Activated CD4-positive, alpha-beta T cell treated with anti-CD3 and anti-CD28 coated beads for 4 hours (primary cell): ENCODE measurements around the gene USP27X.

Source experiments
- DNase-seq, 2 donors: peaks; one replicate each; pipeline ENCODE4 v3.0.0-alpha.2; 2020

The USP27X gene

DNA sequence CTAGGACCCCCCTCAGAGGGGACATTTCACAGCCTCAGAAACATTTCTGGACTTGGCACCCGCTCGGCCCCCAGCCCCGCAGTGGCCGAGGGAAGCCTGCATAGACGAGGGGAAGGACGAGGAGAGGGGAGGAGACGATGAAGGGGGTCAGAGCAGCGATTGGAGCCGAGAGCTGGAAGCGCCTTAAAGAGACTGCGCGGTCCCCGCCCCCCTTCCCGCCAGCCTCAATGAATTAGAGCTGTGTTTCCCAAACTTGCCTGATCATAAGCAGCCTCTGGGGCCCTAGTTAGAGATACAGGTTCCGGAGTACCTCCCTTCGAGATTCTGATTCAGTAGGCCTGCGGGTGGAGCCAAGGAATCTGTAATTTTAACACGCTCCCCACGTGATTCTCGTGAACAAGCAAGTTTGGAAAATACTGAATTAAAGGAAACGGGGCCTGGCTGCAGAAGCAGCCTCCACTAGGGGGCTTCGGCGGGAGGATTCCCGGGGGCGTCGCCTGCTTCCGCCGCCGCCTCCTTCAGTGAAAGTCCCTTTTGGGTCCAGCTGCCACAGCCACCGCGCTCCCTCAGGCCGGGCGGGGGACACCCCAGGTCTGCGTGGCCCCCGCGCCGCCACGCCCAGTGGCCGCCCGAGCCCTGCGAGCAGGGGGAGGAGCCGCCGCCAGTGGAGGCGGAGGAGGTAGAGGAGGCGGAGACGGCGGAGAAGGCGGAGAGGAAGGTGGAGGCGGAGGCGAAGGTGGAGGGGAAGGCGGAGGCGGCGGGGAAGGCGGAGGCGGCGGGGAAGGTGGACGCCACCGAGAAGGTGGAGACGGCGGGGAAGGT, at the start of gene USP27X:
TSS of gene USP27X (plus strand) at position 651 of the 822 bp plus-strand sequence. CDS start 824 bp downstream, outside the sequence.
- peak; percentile 77 to 78 for DNase-seq

- DNase-seq = no peak
Measured at GRCh38 chrX:49838374-49838773, 40.9 kb upstream of the USP27X start.

- peak; percentile 35 to 39 for DNase-seq
Measured at GRCh38 chrX:49840679-49841078, 38.6 kb upstream of the USP27X start.

DNA sequence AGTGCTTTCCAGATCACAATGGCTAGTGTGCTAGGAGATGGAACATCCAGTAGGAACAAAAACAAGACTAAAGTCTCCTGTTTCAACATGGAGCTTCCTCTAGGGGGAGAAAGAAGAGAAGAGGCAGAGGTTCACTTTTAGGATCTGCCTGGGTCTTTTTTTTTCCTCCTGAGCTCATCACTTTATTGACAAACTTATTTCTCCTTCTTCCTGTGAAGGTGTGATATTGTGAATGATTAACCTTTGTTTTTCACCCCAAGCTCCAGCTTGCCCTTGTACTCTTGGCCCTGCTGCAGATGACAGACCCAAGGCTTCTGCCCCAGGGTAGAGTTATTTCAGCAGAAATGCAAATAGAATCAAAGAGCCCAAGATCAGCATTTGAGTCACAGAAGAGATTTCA, 36.7 kb upstream of the USP27X start:
- no peak for DNase-seq

DNA sequence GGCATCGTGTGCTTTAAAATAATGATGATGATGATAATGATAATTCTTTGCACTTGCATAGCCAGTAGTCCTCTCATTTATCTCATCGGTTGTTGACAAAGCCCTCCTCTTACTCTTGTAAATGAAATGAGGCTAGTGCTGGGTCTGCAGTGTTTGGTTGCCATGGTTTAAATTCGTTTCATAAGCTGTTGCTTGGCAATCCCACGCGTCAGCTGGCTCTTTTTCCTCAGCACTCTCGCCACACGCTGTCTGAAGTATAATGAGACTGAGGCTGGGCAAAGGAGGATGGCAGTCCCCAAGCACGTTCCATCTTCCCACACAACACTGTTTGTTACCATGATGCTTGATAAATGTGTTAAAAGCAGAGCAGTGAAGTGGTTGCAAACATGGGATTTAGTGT, 34.7 kb upstream of the USP27X start:
- no peak for DNase-seq

DNA sequence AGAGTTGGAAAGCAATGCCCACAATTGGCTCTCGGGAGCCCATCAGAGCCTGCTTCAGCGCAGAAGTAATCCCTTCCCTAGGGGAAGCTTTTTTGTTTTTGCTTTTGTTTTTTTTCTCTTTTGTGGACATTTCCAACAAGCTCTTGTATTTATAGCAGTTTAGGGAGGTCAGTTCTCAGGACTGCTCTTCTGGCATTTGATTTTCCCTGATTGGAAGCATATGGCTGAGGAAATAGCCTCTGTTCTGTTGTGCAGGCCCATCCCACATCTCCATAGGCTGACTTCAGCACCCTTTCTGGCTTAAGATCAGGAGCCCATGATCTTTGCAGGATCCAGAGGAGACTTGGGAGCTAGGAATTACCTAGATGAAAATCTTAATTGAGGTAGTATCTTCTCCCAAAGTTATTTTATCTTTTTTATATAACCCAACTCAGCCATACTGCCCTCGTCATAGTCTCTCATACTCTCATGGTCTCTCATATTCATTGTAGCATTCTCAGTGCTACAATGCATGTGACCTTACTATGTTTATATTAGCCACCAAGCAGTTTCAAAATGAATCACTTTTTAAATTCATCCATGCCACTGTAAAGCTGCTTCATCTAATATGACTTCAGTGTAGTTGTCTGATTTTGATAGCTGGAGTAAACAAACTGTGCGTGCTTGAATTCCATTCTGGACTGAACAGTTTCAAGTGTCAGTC, 33.4 kb upstream of the USP27X start:
- no peak for DNase-seq

DNA sequence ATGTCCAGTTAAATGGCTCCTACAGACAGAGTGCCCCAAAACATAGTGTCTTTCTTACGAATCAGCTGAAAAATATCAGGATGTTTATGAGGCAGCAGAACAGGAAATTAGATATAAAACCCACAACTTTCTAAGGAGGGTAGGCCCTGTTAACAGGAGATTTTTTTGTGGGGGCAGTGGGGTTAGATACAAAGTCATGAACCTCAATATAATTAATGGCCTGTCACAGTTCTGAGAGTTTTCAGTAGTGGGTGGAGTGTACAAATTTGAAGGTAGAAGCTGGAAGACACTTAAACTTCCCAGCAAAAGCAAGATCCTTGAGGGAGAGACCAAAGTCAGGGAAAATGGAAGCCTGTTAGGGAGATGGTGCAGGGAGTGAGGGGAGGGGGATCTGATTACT, 32.8 kb upstream of the USP27X start:
- no peak for DNase-seq

DNA sequence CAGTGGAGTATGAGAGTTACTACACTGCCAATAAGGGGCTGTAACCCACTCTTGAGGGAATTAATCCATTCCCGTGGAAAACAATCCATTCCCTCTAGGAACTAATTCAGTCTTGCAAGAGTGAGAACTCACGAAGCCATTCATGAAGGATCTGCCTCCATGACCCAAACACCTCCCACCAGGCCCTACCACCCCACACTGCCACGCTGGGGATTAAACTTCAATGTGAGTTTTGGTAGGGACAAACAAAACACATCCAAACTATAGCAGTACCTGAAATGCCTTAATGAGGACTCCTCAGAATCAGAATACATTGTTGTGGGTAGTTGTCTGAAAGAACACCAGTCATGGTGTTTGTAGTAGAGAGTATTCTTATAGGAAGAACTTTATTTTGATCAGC, 31.0 kb upstream of the USP27X start:
- DNase-seq = no peak

DNA sequence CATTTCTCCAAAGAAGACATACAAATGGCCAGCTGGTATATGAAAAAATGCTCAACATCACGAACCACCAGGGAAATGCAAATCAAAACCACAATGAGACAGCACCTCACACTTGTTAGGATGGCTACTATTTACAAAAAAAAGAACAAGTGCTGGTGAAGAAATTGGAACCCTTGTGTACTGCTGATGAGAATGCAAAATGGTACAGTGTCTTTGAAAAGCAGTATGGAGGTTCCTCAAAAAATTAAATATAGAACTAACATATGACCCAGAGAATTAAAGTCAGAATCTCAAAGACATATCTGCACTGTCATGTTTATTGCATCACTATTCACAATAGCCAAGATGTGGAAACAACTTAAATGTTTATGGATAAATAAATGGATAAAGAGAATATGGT, 29.3 kb upstream of the USP27X start:
- no peak for DNase-seq

DNA sequence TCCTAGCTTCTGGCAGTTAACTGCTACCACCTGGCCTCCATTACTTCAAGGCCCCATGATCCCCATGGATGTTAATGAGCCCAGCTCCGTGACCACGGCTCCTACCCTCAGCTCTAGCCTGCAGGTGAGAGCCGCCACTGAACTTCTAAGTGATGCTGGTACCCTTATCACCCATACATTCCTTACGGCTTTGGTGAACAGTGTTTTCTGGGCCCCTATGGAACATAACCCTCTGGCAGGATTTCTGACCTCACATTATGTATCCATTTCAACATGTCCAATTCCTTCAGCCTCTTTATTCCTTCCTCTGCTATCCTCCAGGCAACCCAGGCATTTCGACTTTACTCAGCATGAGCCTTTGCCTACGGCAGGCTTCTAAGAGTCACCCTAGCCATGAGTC, 25.6 kb upstream of the USP27X start:
- no peak for DNase-seq

GRCh38 chrX:49856819-49857218, 22.5 kb upstream of the USP27X start:
- no peak for DNase-seq

- no peak for DNase-seq
Measured at GRCh38 chrX:49858341-49858740, 20.9 kb upstream of the USP27X start.

GRCh38 chrX:49859491-49859890, 19.8 kb upstream of the USP27X start:
- no peak for DNase-seq

DNA sequence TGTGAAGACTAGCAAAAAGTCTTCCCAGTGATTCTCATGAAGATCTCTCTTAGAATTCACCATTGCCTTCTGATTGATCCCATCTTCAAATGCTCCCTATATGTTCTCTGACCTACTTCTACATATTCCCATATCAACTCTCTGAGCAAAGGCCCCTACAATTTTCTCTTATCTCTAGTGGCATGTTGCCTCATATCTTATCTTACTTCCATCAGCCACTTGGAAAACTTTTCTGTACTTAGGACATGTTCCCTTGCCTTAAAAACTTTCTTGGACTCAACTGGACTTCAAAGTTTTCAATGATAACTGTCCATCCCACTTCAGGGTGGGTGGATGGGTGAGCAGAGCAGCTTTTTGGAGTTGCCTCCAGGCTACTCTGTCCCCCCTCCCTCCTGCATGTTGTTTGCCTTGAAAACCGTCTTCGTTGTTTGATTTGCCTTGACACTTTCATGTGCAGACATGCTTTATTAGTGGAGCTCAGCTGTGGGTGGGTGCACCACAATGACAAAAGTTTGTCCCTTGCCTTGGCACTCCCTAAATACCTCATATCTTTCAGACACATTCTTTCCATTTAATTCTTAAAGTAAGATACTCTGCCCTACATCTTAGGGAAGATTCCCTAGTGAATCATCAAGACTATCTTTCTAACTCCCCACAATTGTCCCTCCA, 18.3 kb upstream of the USP27X start:
- no peak for DNase-seq

DNA sequence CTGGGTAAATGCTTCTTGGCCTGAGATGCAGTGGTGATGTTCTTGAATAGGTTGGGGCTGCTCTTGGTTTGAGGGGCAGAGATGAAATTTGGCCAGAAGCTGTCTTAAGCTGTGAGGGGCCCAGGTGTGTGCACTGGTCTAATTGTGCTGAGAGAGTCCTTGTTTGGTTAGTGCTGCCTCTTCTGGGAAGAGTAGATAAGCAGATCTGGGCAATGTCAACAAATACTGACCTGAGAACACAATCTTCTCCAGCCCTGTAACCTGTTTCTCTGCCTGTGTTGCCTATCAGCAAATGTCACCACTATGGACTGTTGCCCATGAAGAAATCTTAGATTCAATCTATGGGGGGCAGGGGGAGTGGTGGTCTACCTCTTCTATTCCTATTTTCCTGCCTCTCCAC, 17.2 kb upstream of the USP27X start:
- DNase-seq = no peak

DNA sequence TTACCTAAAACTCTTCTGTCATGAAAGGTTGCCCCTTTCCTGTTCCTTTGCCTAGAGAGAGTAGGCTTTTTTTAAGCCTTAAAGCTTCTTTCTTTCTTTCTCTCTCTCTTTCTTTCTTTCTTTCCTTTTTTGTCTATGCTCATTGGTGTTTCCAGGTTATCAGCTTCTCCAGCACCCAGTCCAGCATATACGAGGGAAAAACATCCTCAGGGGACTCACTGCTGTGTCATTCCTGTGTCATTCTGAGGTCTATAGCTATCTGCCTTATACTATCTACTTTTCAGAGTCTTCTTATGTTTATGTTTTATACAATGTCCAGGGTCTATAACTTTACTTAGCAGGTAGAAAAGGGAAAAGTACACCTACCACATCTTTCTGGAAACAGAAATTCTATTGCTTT, 10.5 kb upstream of the USP27X start:
- DNase-seq = no peak

- DNase-seq = peak; percentile 23 to 40
Measured at GRCh38 chrX:49876750-49877149, 2.5 kb upstream of the USP27X start.

GRCh38 chrX:49877397-49878101, 1.7 kb upstream of the USP27X start:
- no peak for DNase-seq

DNA sequence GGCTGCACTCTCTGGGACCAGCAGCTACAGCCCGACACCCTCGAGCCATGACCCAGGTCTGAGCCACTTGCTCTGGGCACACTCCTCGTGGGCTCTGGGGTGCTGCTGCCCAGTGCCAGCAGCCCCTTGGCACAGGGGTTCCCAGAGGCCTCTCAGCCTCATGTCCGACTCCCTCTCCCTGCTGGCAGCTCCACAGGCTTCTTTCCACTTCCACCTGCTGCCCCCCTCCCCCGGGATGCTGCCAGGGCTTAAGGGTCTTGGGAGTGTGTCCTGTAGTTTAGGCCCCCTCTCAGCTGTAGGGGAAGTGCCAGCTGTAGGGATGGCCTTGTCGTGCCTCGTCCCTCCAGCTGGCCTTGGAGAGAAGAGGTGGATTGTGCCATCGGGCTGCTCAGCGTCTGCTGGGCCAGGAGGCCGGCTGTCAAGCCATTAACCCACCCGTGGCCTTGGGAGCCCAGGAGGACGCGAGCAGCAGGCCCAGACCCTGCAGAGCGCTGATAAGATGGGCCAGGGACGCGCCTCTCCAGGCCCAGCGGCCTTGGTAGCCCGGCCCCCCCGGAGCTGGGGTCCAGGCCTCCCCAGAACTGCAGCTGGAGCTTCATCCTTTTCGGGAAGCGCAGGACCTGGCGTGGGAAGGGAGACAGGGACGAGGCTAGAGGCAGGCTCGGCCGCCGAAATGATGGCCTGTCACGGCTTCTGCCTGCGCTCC, 1.0 kb upstream of the USP27X start:
- DNase-seq = no peak

DNA sequence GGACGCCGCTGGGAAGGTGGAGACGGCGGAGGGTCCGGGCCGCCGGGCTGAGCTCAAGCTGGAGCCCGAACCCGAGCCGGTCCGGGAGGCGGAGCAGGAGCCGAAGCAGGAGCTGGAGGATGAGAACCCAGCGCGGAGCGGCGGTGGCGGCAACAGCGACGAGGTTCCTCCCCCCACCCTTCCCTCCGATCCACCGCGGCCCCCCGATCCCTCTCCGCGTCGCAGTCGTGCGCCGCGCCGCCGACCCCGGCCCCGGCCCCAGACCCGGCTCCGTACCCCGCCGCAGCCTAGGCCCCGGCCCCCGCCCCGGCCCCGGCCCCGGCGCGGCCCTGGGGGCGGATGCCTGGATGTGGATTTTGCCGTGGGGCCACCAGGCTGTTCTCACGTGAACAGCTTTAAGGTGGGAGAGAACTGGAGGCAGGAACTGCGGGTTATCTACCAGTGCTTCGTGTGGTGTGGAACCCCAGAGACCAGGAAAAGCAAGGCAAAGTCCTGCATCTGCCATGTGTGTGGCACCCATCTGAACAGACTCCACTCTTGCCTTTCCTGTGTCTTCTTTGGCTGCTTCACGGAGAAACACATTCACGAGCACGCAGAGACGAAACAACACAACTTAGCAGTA, 483 bp downstream of the USP27X start:
- DNase-seq = no peak

GRCh38 chrX:49880668-49881067, 1.4 kb downstream of the USP27X start:
- no peak for DNase-seq

GRCh38 chrX:49884290-49884862, 5.1 kb downstream of the USP27X start:
- peak; percentile 37 to 59 for DNase-seq
